Measurements from ENCODE around the gene PITX1.
A peak's percentile ranks its signal among the peaks of the same experiment; 100 is the strongest.
"Not testable (repeated sequence)": the region's sequence is repeated elsewhere in the genome, so short reads cannot be mapped to it uniquely, and the experiment has no call there.

PITX1 gene

DNA sequence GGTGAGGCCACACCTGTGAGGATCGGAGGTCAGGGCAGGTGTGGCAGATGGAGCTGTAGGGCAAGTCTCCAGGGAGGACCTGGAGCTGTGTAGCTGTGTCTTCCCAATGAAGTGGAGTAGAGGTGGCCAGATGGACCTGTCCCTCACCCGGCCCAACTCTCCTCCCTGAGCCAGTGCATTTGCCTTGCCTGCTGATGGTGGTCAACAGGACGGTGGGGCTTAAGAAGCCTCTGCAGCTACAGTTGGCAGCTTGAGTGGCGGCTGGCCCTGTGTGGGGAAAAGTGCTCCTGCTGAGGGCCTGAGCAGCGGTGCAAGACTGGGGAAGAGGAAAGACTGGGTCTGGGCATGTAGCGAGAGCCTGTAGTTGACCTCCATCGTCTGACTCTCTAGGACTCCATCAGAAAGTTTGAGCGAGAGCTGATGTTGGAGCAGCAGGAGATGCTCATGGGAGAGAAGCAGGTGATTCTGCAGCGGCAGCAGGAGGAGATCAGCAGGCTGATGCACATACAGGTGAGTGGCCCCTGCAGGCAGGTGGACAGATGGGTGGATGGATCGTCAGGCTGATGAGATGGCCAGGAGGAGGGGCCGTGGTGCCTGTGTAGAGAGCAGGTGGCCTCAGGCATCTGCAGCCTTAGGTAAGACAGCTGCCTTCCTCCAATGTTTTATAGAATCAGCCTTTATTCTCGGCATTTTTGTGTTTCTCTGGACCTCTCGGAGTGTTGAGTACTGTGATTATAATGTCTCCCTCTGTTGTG, 24.9 kb downstream of the PITX1 start:
- no peak for DNase-seq

DNA sequence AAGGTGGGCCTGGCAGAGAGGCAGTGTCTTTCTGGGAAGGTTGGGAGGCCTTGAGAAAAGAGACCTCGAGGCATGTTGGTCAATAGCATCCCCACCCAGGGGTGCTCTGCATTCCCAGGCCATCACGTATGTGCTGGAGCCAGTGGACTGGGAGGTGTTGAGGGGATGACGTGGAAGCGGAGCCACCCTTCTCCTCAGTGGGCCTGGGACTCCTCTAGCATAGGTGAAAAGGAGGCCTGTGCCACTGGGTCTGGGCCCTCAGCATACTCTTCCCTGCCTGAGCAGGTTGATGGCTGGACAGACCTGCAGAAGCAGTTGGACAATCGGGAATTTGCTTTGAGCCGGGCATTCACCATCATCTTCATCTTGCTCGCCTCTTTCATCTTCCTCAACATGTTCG, 25.5 kb downstream of the PITX1 start:
- DNase-seq = no peak

DNA sequence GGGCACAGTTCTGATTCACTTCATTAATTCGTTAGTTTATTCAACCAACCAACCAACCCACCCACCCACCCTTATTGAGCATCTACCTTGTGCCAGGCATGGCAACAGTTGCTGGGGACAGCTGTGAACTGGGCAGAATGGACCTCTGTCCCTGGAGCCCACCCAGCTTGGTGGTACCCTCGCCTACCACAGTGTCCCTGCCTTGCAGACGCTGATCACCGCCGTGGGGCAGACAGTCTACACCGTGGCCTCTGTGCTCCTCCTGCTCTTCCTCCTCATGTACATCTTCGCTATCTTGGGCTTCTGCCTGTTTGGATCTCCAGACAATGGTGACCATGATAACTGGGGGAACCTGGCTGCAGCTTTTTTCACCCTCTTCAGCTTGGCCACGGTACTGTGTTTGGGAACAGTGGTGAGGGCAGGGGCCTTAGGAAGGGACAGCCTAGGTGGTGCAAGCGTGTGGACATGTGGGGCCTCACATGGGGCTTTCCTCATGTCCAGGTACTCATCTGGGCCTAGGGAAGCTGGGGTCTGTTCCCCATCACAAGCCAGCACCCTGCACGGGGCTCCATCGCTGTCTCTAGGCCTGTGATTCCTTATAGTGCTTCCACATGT, 26.2 kb downstream of the PITX1 start:
- DNase-seq = no peak

DNA sequence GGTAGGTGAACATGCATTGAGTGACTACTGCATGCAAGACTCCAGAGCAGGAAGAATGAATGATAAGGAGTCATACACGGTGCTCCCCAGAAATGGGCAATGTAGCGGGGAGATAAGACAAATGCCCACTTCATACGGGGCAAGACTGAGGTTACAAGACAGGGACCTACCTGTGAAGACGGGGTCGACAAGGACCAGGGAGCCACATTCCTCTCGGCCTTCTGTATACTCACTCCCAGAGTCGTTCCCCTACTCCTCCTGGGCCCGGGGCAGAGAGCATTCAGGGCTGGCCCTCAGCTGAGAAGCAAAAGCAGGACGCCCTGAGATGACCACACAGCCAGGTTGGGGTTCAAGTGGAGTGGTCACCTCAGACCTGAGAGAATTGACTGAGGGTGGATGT, 26.7 kb downstream of the PITX1 start:
- no peak for DNase-seq

DNA sequence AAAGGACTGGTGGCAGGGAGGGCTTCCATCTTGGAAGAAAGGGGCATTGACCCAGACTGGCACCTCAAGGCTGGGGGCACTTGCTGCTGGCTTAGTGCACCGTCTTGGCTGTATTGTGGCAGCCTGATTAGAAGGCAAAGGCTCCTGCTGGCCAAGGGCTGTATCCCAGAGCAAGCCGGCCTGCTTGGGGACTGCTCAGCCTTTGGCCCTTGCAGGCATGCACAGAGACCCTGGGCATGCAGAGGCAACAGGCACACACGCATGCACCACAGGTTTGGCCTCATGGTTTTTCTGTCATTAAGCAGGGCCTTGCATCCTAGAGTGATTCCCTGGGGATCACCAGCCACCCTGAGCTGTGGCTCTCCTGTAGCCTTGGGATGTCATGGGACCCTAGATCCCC, 29.0 kb downstream of the PITX1 start:
- DNase-seq = no peak

DNA sequence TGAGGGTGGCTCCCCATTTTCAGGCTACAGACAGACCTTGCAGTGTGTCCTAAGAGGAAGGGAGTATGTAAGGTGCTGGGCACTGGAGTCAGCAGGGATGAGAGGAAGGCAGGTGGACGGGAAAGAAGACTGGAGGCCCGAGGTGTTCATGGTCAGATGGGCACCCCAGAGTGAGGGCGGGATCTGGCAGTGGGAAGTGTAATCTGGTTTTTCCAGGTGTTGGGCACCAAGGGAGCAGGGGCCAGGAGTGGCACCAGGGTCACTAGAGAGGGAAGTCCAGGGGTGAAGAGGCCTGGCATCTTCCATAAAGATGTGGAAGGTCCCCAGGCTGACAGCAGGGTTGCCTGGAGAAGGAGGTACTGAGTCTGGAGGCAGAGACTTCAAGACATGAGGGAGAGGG, 29.7 kb downstream of the PITX1 start:
- DNase-seq = no peak

DNA sequence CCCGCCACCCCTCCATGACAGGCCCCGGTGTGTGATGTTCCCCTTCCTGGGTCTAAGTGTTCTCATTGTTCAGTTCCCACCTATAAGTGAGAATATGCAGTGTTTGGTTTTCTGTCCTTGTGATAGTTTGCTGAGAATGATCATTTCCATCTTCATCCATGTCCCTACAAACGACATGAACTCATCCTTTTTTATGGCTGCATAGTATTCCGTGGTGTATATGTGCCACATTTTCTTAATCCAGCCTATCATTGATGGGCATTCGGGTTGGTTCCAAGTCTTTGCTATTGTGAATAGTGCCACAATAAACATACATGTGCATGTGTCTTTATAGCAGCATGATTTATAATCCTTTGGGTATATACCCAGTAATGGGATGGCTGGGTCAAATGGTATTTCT, 36.0 kb downstream of the PITX1 start:
- DNase-seq = not testable (repeated sequence)

DNA sequence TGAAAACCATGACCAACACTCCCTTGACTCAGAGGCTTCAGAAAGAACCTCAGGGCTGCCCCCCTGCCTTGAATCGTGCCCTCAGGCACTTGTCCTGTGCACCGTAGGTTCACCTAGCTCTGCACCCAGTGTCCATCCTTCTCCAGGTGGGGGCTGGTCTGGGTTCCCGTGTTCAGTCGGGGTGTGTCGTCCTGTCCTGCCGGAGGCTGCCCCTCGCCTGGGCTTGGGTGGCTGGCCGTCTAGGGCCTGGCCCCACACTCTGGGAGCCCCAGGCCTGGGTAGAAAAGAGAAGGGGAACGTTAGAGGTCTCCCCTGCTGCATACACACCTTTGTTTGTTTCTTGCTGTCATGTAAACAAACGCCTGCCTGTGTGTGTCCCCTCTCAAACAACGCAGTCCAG, 37.0 kb downstream of the PITX1 start:
- DNase-seq = no peak

DNA sequence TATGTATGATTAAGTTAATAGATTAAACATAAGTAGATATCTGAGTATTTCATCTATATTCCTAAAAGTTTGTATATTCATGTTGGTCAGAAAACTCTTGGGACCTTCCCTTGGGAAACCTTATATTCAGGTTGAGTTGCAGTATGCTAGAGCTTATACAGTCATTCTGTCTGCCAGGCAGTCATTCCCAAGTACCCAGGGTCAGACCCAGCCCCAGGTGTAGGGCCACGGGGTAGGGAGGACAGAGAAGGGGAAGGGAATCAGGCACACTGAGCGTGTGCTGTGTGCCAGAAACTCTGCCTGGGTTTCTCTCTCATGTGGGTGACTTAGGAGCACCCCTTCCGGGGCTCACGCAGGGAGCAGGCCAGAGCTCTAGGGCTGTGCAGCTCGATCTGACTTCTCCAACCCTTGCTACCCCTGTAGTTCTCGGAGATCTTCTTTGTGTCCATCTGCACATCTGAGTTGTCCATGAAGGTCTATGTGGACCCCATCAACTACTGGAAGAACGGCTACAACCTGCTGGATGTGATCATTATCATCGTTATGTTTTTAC, 38.1 kb downstream of the PITX1 start:
- DNase-seq = no peak

DNA sequence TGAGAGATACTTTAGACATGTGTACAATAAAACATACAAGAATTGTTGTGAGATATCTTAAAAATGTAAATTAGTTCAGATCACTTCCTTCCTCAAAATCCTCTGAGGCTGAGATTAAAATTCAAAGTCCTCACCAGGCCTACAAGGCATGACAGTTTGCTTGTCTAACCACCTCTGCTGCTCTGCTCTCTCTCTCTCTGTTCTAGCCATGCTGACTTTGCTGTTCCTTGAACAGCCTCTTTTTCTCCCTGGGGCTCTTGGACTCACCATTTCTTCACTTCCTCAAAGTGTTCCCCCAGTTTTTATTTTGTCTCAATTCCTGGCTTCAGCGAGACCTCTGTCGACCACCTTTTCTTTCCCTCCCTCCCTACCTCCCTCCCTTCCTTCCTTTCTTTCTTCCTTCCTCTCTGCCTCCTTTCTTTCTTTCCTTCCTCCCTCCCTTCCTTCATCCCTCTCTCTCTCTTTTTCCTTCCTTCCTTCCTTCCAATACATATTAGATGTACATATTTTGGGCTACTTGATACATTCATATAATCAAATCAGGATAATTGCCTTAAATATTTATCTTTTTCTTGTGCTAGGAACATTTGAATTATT, 39.4 kb downstream of the PITX1 start:
- DNase-seq = peak; percentile 1

DNA sequence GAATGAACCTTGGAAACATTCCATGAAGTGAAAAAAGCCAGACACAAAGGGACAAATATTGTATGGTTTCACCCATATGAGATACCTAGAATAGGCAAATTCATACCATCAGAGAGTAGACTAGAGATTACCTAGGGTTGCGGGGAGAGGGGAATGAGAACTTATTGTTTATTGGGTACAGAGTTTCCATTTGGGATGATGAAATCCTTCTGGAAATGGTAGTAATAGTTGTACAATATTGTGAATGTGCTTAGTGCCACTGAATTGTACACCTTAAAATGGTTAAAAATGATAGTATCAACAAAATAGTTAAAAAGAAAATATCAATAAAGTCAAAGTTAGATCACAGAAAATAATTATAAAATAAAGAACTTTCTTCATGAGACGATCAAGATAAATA, 40.9 kb downstream of the PITX1 start:
- DNase-seq = no peak

DNA sequence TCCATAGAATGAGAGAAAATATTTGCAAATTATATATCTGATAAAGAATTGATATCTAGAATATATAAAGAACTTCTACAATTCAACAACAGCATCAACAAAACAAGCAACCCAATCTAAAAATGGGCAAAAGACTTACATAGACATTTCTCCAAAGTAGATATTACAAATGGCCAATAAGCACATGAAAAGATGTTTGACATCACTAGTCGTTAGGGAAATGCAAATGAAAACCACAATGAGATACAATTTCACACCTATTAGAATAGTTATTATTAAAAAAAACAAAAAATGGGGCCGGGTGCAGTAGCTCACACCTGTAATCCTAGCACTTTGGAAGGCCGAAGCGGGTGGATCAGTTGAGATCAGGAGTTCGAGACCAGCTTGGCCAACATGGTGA, 41.9 kb downstream of the PITX1 start:
- DNase-seq = no peak

DNA sequence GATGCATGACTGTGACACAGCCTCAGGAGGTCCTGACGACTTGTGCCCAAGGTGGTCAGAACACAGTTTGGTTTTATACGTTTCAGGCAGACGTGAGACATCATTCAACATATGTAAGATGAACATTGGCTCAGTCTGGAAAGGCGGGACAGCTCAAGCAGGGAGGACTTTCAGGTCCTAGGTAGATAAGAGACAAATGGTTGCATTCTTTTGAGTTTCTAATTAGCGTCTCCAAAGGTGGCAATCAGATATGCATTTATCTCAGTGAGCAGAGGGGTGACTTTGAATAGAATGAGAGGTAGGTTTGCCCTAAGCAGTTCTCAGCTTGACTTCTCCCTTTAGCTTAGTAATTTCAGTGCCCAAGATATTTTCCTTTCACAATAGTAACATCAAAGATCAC, 43.8 kb downstream of the PITX1 start:
- not testable (repeated sequence) for DNase-seq

DNA sequence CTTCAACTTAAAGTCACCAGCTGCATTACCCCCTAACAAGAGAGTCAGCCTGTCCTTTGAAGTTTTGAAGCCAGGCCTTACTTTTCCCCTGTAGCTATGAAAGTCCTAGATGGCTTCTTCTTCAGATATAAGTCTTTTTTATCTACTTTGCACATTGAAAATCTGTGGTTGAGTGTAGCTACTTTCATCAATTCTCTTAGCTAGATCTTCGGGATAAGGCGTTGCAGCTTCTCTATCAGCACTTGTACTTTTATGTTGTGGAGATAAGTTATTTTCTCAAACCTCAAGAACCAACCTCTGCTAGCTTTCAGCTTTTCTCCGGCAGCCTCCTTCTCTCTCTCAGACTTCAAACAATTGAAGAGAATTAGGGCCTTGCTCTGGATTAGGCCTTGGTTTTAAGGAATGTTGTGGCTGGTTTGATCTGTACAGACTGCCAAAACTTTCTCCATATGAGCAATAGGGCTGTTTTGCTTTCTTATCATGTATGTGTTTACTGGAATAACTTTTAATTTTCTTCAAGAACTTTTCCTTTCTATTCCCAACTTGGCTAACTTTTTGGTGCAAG, 44.7 kb downstream of the PITX1 start:
- DNase-seq = no peak

DNA sequence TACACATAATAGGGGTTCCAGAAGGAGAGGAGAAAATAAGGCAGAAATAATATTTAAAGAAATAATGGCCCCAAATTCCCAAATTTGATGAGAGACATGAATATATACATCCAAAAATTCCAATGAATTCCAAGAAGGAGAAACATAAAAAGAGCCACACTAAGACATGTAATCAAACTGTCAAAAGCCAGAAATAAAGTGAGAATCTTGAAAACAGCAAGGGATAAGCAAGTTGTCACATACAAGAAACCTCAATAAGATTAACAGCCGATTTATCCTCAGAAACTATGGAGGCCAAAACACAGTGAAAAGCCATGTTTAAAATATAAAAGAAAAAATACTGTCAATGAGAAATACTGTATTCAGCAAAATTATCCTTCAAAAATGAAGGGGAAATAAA, 51.8 kb downstream of the PITX1 start:
- DNase-seq = no peak

DNA sequence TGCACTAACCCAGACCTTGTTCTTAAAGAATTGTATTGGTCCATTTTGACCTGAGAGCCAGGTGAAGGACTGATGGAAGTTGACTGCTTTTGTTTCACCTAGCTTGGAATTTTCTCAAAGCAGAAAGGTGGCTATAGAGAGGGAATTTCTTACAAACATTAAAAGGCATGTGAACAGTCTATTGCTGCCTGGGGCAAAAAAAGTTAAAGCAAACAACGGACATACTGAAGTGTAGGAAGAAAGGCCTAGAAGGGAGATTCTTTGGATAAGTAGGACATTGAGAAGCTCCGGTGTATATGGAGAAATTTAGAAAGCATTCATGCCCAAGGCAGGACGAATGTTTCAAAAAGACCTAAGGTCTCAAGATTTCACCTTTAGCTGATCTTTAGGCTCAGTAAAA, 54.6 kb downstream of the PITX1 start:
- DNase-seq = no peak

All from inflammatory macrophage treated with lipopolysaccharide for 4 hours (primary cell).